Adrenal gland (tissue), 12 donors: Measurements from ENCODE around the gene MYH6. TPM values are rescaled to one million over a fixed set of nuclear protein-coding genes. Genes with fewer than 3 reads are reported as not detected.

ENCODE experiments used
- DNase-seq, 7 donors: peaks; one replicate each; pipeline ENCODE4 v3.0.0-alpha.2; 2019 to 2020
- H3K27ac ChIP-seq, 5 donors: fragments of 200-600 bp; sonication (generic) in 4 of 5; 1 replicate in 3 of 5; 2 replicates in 2 of 5; pipeline versions ENCODE4 v1.5.1 to v1.8.0; 2016 to 2020; ENCODE audit warnings: mild to moderate bottlenecking in 1 of 5
- H3K27me3 ChIP-seq: fragments of 200-600 bp; 2 replicates; pipeline ENCODE4 v1.8.0; 2021
- H3K36me3 ChIP-seq, 2 donors: fragments of 200-600 bp; replicated peaks in 1 of 2; 1 replicate in 1 of 2; 2 replicates in 1 of 2; pipeline versions ENCODE4 v1.5.1 to v1.8.0; 2018 to 2022
- H3K4me1 ChIP-seq, 2 donors: fragments of 200-600 bp; replicated peaks in 1 of 2; 1 replicate in 1 of 2; 2 replicates in 1 of 2; pipeline versions ENCODE4 v1.5.1 to v1.8.0; 2018 to 2021
- H3K4me3 ChIP-seq, 4 donors: fragments of 200-600 bp; sonication (generic) in 3 of 4; one replicate each; pipeline ENCODE4 v1.5.1; 2016 to 2018
- H3K9me3 ChIP-seq, 3 donors: fragments of 200-600 bp; sonication (generic) in 1 of 3; replicated peaks in 1 of 3; 1 replicate in 2 of 3; 2 replicates in 1 of 3; pipeline versions ENCODE4 v1.5.1 to v1.8.0; 2016 to 2021
- POLR2A ChIP-seq, 2 donors: fragments of 450-650 bp; IDR thresholded peaks; one replicate each; pipeline ENCODE4 v1.6.1; 2017; ENCODE audit warnings: antibody characterized with exemption in 2 of 2, mild to moderate bottlenecking in 2 of 2, moderate library complexity in 1 of 2
- WGBS, 4 donors: extraction: QIAGEN DNeasy Blood & Tissue Kit in 2 of 4; methylation state at CpG; one replicate each; pipeline versions ENCODE4 v1.1.5 to v1.1.7; 2013 to 2017; 5-methylcytosine and 5-hydroxymethylcytosine counted together
- intact Hi-C, 2 donors: fragments of 100-400 bp; cut with DNase I; formaldehyde crosslinking; loops; one replicate each; pipeline versions ENCODE4 v1.14.1 to v1.15.0; 2022 to 2023
- microRNA counts, 2 donors: library from miRNA; unstranded; fragments of <30 nt; microRNA quantifications; one replicate each; lab custom pipeline; 2016
- microRNA-seq, 3 donors: library from miRNA; unstranded; fragments of <30 nt; microRNA quantifications; one replicate each; pipeline ENCODE4, GENCODE V29; 2017 to 2020
- polyA plus RNA-seq, 3 donors: library from polyadenylated mRNA; stranded (reverse); fragments of 200-250 nt in 2 of 3; fragments of 350-450 nt in 1 of 3; fragmentation: Illumina TruSeq in 1 of 3; extraction: RNeasy Lipid Tissue Mini Kit (QIAGEN cat#74804) in 1 of 3; gene quantifications; one replicate each; pipeline ENCODE4 v1.2.3, GENCODE V29; 2013 to 2014
- small RNA-seq, 2 donors: library from RNA; depleted of rRNA; stranded (forward); fragments of <200 nt; gene quantifications; one replicate each; pipeline ENCODE3, GENCODE V24; 2016
- total RNA-seq, 9 donors: library from RNA; depleted of rRNA in 4 of 9; stranded (reverse); fragments of >200 nt in 4 of 9; fragments of 120-200 nt in 1 of 9; fragmentation: NEBNext Ultra II Directional in 1 of 9; extraction: Animal tissue kit (Norgen Biotek cat#: 25700) in 1 of 9; gene quantifications; one replicate each; pipeline versions ENCODE4 v1.1.0 to v1.2.4, GENCODE V29; 2013 to 2023
- TF ChIP-seq, protein P1 (sequence below), 6 experiments: fragments of 450-650 bp in 4 of 6; fragments of 200-600 bp in 2 of 6; sonication (generic) in 1 of 6; IDR thresholded peaks; 1 replicate in 5 of 6; 2 replicates in 1 of 6; pipeline versions ENCODE4 v1.5.1 to v1.8.0; 2016 to 2021; ENCODE audit warnings: antibody characterized with exemption in 6 of 6, mild to moderate bottlenecking in 2 of 6, moderate library complexity in 1 of 6
- donor health status: healthy with polysubstance abuse.
- donor health status: Bipolar disorder and iron deficiency.
- donor health status: DM: yes; HTN: yes; CAD: no.
- donor health status: DM: no; HTN: no; CAD: no.
- donor health status: DM: no; HTN: no; CAD: no.
- donor health status: DM: yes; HTN: yes; CAD: no.

The MYH6 gene
- total and polyA plus RNA-seq, 12 donors, result under 0.01 to 5.2 (median 0.27) TPM; not detected in 5

DNA sequence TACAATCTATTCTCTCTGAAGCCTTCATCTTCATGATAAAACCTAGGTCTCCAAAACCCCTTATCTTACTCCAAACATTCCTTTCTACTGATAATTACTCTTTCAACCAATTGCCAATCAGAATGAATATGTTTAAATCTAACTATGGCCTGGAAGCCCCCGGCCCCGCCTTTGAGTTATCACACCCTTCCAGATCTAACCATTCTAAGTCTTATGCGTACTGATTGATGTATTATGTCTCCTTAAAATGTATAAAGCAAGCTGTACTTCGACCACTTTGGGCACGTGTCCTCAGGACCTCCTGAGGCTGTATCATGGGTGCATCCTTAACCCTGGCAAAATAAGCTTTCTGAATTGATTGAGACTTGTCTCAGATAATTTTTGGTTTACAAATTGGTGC is 72.5 kb downstream of the MYH6 start:
- Histone ChIP-seq H3K4me1 (no peaks in the 10 kb centered on the region), H3K9me3 (no peaks in the 10 kb centered on the region), H3K4me3 (no peak overlapping the region), H3K36me3 (no peaks in the 10 kb centered on the region), H3K27me3 (no peaks in the 10 kb centered on the region), H3K27ac (no peak overlapping the region)
- TF ChIP-seq, protein P1, sequence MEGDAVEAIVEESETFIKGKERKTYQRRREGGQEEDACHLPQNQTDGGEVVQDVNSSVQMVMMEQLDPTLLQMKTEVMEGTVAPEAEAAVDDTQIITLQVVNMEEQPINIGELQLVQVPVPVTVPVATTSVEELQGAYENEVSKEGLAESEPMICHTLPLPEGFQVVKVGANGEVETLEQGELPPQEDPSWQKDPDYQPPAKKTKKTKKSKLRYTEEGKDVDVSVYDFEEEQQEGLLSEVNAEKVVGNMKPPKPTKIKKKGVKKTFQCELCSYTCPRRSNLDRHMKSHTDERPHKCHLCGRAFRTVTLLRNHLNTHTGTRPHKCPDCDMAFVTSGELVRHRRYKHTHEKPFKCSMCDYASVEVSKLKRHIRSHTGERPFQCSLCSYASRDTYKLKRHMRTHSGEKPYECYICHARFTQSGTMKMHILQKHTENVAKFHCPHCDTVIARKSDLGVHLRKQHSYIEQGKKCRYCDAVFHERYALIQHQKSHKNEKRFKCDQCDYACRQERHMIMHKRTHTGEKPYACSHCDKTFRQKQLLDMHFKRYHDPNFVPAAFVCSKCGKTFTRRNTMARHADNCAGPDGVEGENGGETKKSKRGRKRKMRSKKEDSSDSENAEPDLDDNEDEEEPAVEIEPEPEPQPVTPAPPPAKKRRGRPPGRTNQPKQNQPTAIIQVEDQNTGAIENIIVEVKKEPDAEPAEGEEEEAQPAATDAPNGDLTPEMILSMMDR (IDR thresholded peaks at IDR 0.05), result no peak
- no peak for TF ChIP-seq POLR2A (IDR thresholded peaks at IDR 0.05)
- DNase-seq, result peak in 1 of 7 donors; percentile 18
- 82 to 90% (median 87%) methylated on average over 5 of the region's 5 CpGs for WGBS, 4 donors
- intact Hi-C loops, result loop anchor here in 1 of 2 donors (10.0 kb wide), 1 partner anchor 229 kb away; the partner anchor contains the start of gene AP1G2

MicroRNAs within 50 kb of the gene (microRNA counts, 767-probe panel; counts per million panel counts)
- microRNA hsa-miR-208a (lab: Ali Mortazavi, UCI), result 0 counts per million in 2 donors
- microRNA hsa-miR-208b (lab: Ali Mortazavi, UCI), result 0 counts per million in 2 donors

Small RNA genes lying within 50 kb of the gene (microRNA-seq; reads per million reads assigned to microRNA genes)
- gene MIR208A (0 to 2.7 (median 0.57) reads per million in 3 donors), gene MIR208B (1.1 to 17.9 (median 5.1) reads per million in 3 donors)

Small RNA genes lying within 50 kb of the gene (small RNA-seq; reads per million reads assigned to genes)
- gene MIR208A, result 0 reads per million in 2 donors
- 0 reads per million in 2 donors for gene MIR208B

Other genes with a start within 250 kb of the MYH6 start
- 10 to 100 TPM in 8 of 9 donors, 1 to 10 TPM in 1; 6.8 to 50.9 (median 33.2) TPM for gene SLC7A8, start 224.6 kb downstream of the MYH6 start, total RNA-seq
- gene SLC7A8, start 224.6 kb downstream of the MYH6 start, polyA plus RNA-seq, result 10 to 100 TPM; 18.2 to 24.5 (median 21.0) TPM
- not detected for gene RNF212B, start 170.3 kb downstream of the MYH6 start, total RNA-seq
- gene RNF212B, start 170.3 kb downstream of the MYH6 start, polyA plus RNA-seq, result not detected
- 10 to 100 TPM in 4 of 9 donors, 1 to 10 TPM in 5; 4.7 to 14.8 (median 9.7) TPM for gene HOMEZ, start 122.1 kb downstream of the MYH6 start, total RNA-seq
- 10 to 100 TPM in 1 of 3 donors, 1 to 10 TPM in 2; 4.5 to 15.0 (median 4.8) TPM for gene HOMEZ, start 122.1 kb downstream of the MYH6 start, polyA plus RNA-seq
- 10 to 100 TPM in 4 of 9 donors, 1 to 10 TPM in 5; 2.2 to 16.6 (median 9.5) TPM for gene PPP1R3E, start 105.4 kb downstream of the MYH6 start, total RNA-seq
- 10 to 100 TPM; 16.8 to 82.8 (median 29.1) TPM for gene PPP1R3E, start 105.4 kb downstream of the MYH6 start, polyA plus RNA-seq
- 10 to 100 TPM; 23.8 to 51.8 (median 36.6) TPM for gene BCL2L2, start 101.4 kb downstream of the MYH6 start, total RNA-seq
- 10 to 100 TPM; 16.8 to 54.6 (median 44.6) TPM for gene BCL2L2, start 101.4 kb downstream of the MYH6 start, polyA plus RNA-seq
- gene PABPN1, start 86.8 kb downstream of the MYH6 start, total RNA-seq, result 100 to 1,000 TPM in 4 of 9 donors, 10 to 100 TPM in 5; 18.3 to 200 (median 79.3) TPM
- 100 to 1,000 TPM in 2 of 3 donors, 10 to 100 TPM in 1; 97.8 to 632 (median 331) TPM for gene PABPN1, start 86.8 kb downstream of the MYH6 start, polyA plus RNA-seq
- 10 to 100 TPM in 8 of 9 donors, 1 to 10 TPM in 1; 8.4 to 76.1 (median 21.4) TPM for gene SLC22A17, start 55.4 kb downstream of the MYH6 start, total RNA-seq
- gene SLC22A17, start 55.4 kb downstream of the MYH6 start, polyA plus RNA-seq, result 100 to 1,000 TPM in 1 of 3 donors, 10 to 100 TPM in 2; 14.5 to 121 (median 53.9) TPM
- gene EFS, start 43.1 kb downstream of the MYH6 start, total RNA-seq, result 10 to 100 TPM in 1 of 9 donors, 1 to 10 TPM in 8; 2.1 to 12.9 (median 3.2) TPM
- 10 to 100 TPM in 2 of 3 donors, 1 to 10 TPM in 1; 3.7 to 49.4 (median 11.1) TPM for gene EFS, start 43.1 kb downstream of the MYH6 start, polyA plus RNA-seq
- not detected for gene IL25, start 35.5 kb downstream of the MYH6 start, total RNA-seq
- under 1 TPM in 1 of 3 donors, not detected in 2; 0.10 TPM for gene IL25, start 35.5 kb downstream of the MYH6 start, polyA plus RNA-seq
- 1 to 10 TPM in 1 of 9 donors, under 1 TPM in 3, not detected in 5; 0.34 to 2.5 (median 0.62) TPM for gene CMTM5, start 31.2 kb downstream of the MYH6 start, total RNA-seq
- gene CMTM5, start 31.2 kb downstream of the MYH6 start, polyA plus RNA-seq, result 1 to 10 TPM in 2 of 3 donors, under 1 TPM in 1; 0.59 to 2.6 (median 1.9) TPM
- gene MYH7, start 27.4 kb upstream of the MYH6 start, total RNA-seq, result 1 to 10 TPM in 2 of 9 donors, under 1 TPM in 3, not detected in 4; 0.06 to 7.1 (median 0.81) TPM
- gene MYH7, start 27.4 kb upstream of the MYH6 start, polyA plus RNA-seq, result 1 to 10 TPM in 1 of 3 donors, under 1 TPM in 2; 0.11 to 4.3 (median 0.47) TPM
- gene NGDN, start 61.4 kb upstream of the MYH6 start, total RNA-seq, result 10 to 100 TPM; 24.4 to 61.3 (median 36.3) TPM
- 10 to 100 TPM; 32.1 to 57.8 (median 40.5) TPM for gene NGDN, start 61.4 kb upstream of the MYH6 start, polyA plus RNA-seq
- 1 to 10 TPM in 6 of 9 donors, under 1 TPM in 3; 0.54 to 4.2 (median 2.2) TPM for gene ZFHX2, start 143.5 kb upstream of the MYH6 start, total RNA-seq
- 1 to 10 TPM; 2.1 to 9.7 (median 2.5) TPM for gene ZFHX2, start 143.5 kb upstream of the MYH6 start, polyA plus RNA-seq
- 10 to 100 TPM; 11.2 to 41.7 (median 31.0) TPM for gene THTPA, start 148.0 kb upstream of the MYH6 start, total RNA-seq
- 10 to 100 TPM; 11.5 to 26.5 (median 21.4) TPM for gene THTPA, start 148.0 kb upstream of the MYH6 start, polyA plus RNA-seq
- gene AP1G2, start 159.5 kb upstream of the MYH6 start, total RNA-seq, result 100 to 1,000 TPM in 2 of 9 donors, 10 to 100 TPM in 7; 35.2 to 142 (median 78.9) TPM
- gene AP1G2, start 159.5 kb upstream of the MYH6 start, polyA plus RNA-seq, result 100 to 1,000 TPM in 2 of 3 donors, 10 to 100 TPM in 1; 27.9 to 587 (median 285) TPM
- gene JPH4, start 170.5 kb upstream of the MYH6 start, total RNA-seq, result 10 to 100 TPM in 1 of 9 donors, 1 to 10 TPM in 6, under 1 TPM in 2; 0.42 to 11.1 (median 2.6) TPM
- gene JPH4, start 170.5 kb upstream of the MYH6 start, polyA plus RNA-seq, result 10 to 100 TPM in 1 of 3 donors, 1 to 10 TPM in 2; 5.9 to 35.8 (median 9.4) TPM
- 1 to 10 TPM in 3 of 9 donors, under 1 TPM in 2, not detected in 4; 0.86 to 3.9 (median 1.2) TPM for gene DHRS2, start 228.1 kb upstream of the MYH6 start, total RNA-seq
- gene DHRS2, start 228.1 kb upstream of the MYH6 start, polyA plus RNA-seq, result 1 to 10 TPM; 2.5 to 4.9 (median 2.7) TPM